HepG2 (cell line): ENCODE measurements around the gene DAD1. TPM values are rescaled to one million over a fixed set of nuclear protein-coding genes. Genes with fewer than 3 reads are reported as not detected.

Experiments used
- ARHGAP35 ChIP-seq: sonication (generic); formaldehyde crosslinking; IDR thresholded peaks from 2 replicates; pipeline ENCODE4 v1.9.0; 2022; ENCODE audit warnings: mild to moderate bottlenecking, inconsistent platforms, moderate library complexity, missing genetic modification reagents, borderline replicate concordance
- ATF1 ChIP-seq: IDR thresholded peaks from 2 replicates; pipeline ENCODE4 v1.6.1; 2016; ENCODE audit warnings: mild to moderate bottlenecking, control low read depth
- ATF2 ChIP-seq: sonication (generic); formaldehyde crosslinking; IDR thresholded peaks from 2 replicates; pipeline ENCODE4 v1.4.0; 2020; ENCODE audit warnings: missing genetic modification reagents
- CENPT ChIP-seq: sonication (generic); formaldehyde crosslinking; IDR thresholded peaks from 2 replicates; pipeline ENCODE4 v1.8.0; 2022; ENCODE audit warnings: low read depth, mild to moderate bottlenecking, moderate library complexity, missing genetic modification reagents
- CHCHD3 ChIP-seq: sonication (generic); formaldehyde crosslinking; IDR thresholded peaks from 2 replicates; pipeline ENCODE4 v1.8.0; 2022; ENCODE audit warnings: mild to moderate bottlenecking, missing genetic modification reagents, moderate library complexity
- EP300 ChIP-seq, 3 experiments: sonication (generic) in 1 of 3; formaldehyde crosslinking in 1 of 3; IDR thresholded peaks; 2 replicates each; pipeline versions ENCODE4 v1.5.1 to v1.6.1; 2011 to 2020; ENCODE audit warnings: low read depth in 2 of 3, low read length in 2 of 3, borderline replicate concordance in 1 of 3, improper control_type of control experiment in 1 of 3, mild to moderate bottlenecking in 1 of 3, missing genetic modification reagents in 1 of 3, moderate library complexity in 1 of 3
- FOXO1 ChIP-seq: sonication (generic); formaldehyde crosslinking; IDR thresholded peaks from 2 replicates; pipeline ENCODE4 v1.4.0; 2020; ENCODE audit warnings: missing genetic modification reagents
- GMEB1 ChIP-seq: sonication (generic); formaldehyde crosslinking; IDR thresholded peaks from 2 replicates; pipeline ENCODE4 v1.5.1; 2020; ENCODE audit warnings: missing genetic modification reagents, mild to moderate bottlenecking, borderline replicate concordance
- HNF1A ChIP-seq, 2 experiments: sonication (generic) in 1 of 2; formaldehyde crosslinking in 1 of 2; IDR thresholded peaks; 2 replicates each; pipeline versions ENCODE4 v1.4.0 to v1.6.1; 2016 to 2020; ENCODE audit warnings: borderline replicate concordance in 1 of 2, low read depth in 1 of 2, mild to moderate bottlenecking in 1 of 2, missing genetic modification reagents in 1 of 2
- LRRFIP1 ChIP-seq: sonication (generic); formaldehyde crosslinking; conservative IDR thresholded peaks from 2 replicates; pipeline ENCODE4 v1.4.0; 2020; ENCODE audit warnings: missing genetic modification reagents
- NFE2L1 ChIP-seq: sonication (generic); formaldehyde crosslinking; IDR thresholded peaks from 2 replicates; pipeline ENCODE4 v1.4.0; 2020; ENCODE audit warnings: missing genetic modification reagents, mild to moderate bottlenecking, borderline replicate concordance
- SETDB1 ChIP-seq: sonication (generic); formaldehyde crosslinking; IDR thresholded peaks from 2 replicates; pipeline ENCODE4 v1.5.1; 2020; ENCODE audit warnings: missing genetic modification reagents, mild to moderate bottlenecking, borderline replicate concordance
- TOE1 ChIP-seq: sonication (generic); formaldehyde crosslinking; IDR thresholded peaks from 2 replicates; pipeline ENCODE4 v1.4.0; 2020; ENCODE audit warnings: mild to moderate bottlenecking, missing genetic modification reagents
- ZFP36 ChIP-seq: fragments of 150-350 bp; IDR thresholded peaks from 2 replicates; pipeline ENCODE4 v1.6.1; 2018; ENCODE audit warnings: borderline replicate concordance, low read length, low read depth; ENCODE audit not compliant: partially characterized antibody
- ZNF18 ChIP-seq: sonication (generic); formaldehyde crosslinking; IDR thresholded peaks from 2 replicates; pipeline ENCODE4 v1.8.0; 2022; ENCODE audit warnings: mild to moderate bottlenecking, missing genetic modification reagents; ENCODE audit not compliant: insufficient replicate concordance
- polyA plus RNA-seq, 8 experiments: library from polyadenylated mRNA; depleted of rRNA in 3 of 8; stranded (reverse) in 7 of 8; unstranded in 1 of 8; fragments of >200 nt; fragmentation: Illumina TruSeq in 4 of 8; extraction: Trizol in 4 of 8; gene quantifications; 2 replicates each; pipeline versions ENCODE4 v1.2.1 to v1.2.3, GENCODE V29; 2011 to 2016; ENCODE audit warnings: low read depth in 4 of 8, missing spikeins in 1 of 8, mixed read lengths in 1 of 8; ENCODE audit not compliant: insufficient read depth in 1 of 8
- total RNA-seq, 5 experiments: library from RNA; depleted of rRNA; stranded (reverse); fragments of >200 nt; fragmentation: Illumina TruSeq; extraction: Trizol; gene quantifications; 2 replicates each; pipeline ENCODE4 v1.2.3, GENCODE V29; 2016; ENCODE audit warnings: low read depth in 1 of 5

Gene DAD1
- total and polyA plus RNA-seq, 2 of the 13 experiments (the other 11 are each of a cell fraction or from before 2014, with no cell fraction given), result 558 to 626 TPM

GRCh38 chr14:22558221-22558913, 30.7 kb downstream of the DAD1 start (continued):
- no peak for TF ChIP-seq FOXO1 (CRISPR knock-in tag)
- no peak for TF ChIP-seq GMEB1
- TF ChIP-seq ARHGAP35, result no peak
- no peak for TF ChIP-seq HNF1A (IDR thresholded peaks at IDR 0.05; ENCODE audit: low read depth)
- TF ChIP-seq HNF1A (CRISPR knock-in tag; IDR thresholded peaks at IDR 0.05; ENCODE audit: borderline replicate concordance), result no peak
- TF ChIP-seq NFE2L1 (CRISPR knock-in tag), result peak; percentile 85
- TF ChIP-seq LRRFIP1 (CRISPR knock-in tag), result no peak
- TF ChIP-seq ATF1 (CRISPR knock-in tag), result no peak
- no peak for TF ChIP-seq CHCHD3 (CRISPR knock-in tag)
- TF ChIP-seq EP300 (IDR thresholded peaks at IDR 0.05; ENCODE audit: low read depth in 2 of 2, low read length in 2 of 2), result no peak
- peak; percentile 38; the same call in 1 of the 2 replicates for TF ChIP-seq EP300 (CRISPR knock-in tag; IDR thresholded peaks at IDR 0.05; ENCODE audit: borderline replicate concordance)
- TF ChIP-seq CENPT (CRISPR knock-in tag), result no peak
- no peak for TF ChIP-seq SETDB1
- no peak for TF ChIP-seq ATF2 (CRISPR knock-in tag)
- no peak for TF ChIP-seq ZFP36
- TF ChIP-seq ZNF18 (CRISPR knock-in tag), result no peak
- TF ChIP-seq TOE1, result no peak
